ENCODE results near the gene AMOT.
A peak's percentile ranks its signal among the peaks of the same experiment; 100 is the strongest.

The AMOT gene

GRCh38 chrX:112738347-112739033 is 102.1 kb downstream of the AMOT start:
- no peak for DNase-seq (ENCODE audit: low spot score)

DNA sequence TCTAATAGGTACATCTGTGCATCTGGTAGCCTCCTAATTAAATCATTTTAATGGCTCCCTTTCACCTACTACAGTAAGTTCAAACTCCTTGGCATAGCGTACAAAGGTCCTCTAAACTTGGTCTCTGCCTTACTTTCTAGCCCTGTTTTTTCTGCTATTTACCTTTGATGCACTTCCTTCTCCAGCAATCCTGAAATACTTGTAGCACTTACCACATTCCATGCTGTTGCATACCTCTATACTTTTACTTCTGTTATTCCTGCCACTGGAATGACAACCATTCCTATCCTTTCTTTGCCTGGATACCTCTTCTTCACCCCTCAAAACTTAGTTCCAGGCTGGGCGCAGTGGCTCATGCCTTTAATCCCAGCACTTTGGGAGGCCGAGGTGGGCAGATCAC is 104.3 kb downstream of the AMOT start:
- DNase-seq (ENCODE audit: low spot score): no peak

DNA sequence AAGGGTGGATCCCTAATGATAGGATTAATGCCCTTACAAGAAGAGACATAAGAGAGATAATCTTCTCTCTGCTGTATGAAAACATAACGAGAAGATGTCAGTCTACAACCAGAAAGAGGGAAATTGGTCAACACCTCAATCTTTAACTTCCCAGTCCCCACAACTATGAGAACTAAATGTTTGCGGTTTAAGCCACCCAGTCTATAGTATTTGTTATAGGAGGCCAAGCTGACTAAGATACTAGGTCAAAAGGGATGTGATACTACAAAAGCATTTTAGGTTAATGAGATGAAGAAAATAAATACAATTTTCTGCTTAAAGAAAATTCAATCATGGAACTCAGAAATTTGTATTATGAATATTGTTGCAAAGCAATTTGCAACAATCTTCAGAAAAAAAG is 105.5 kb downstream of the AMOT start:
- no peak for DNase-seq (ENCODE audit: low spot score)

DNA sequence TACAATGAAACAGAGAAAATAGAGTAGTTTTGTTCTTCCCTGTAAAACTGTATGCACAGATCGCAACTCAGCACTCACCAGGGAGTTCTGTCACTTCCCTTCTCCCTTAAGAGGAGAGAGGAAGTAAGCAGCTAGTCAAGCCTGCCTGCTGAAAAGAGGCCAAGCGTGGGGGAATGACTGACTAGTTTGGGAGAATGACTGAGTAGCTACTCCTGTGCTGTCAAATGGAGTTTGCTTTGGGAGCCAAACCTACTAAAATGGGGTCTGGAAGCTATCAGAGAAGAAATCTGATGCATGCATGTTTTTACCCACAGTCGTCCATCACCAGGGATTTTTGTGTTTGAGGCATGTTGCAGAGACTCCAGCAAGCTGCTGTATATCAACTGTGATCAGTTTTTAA is 106.3 kb downstream of the AMOT start:
- DNase-seq (ENCODE audit: low spot score): peak; percentile 11

GRCh38 chrX:112731793-112732192 is 108.8 kb downstream of the AMOT start:
- DNase-seq (ENCODE audit: low spot score): no peak

Small RNAs within 50 kb of the gene (small RNA-seq; reads per million reads assigned to genes)
- 0 reads per million in 2 experiments for gene RN7SL266P

Measured in SK-N-DZ (cell line).